Stimulated activated CD4-positive, alpha-beta T cell treated with anti-CD3 and anti-CD28 coated beads, Interleukin-4, amount 100 ng/mL, for 48 hours (primary cell): ENCODE results near the gene RBMS1.
A peak's percentile ranks its signal among the peaks of the same experiment; 100 is the strongest.

Source experiments
- DNase-seq, 2 donors: peaks; one replicate each; pipeline ENCODE4 v3.0.0-alpha.2; 2020; ENCODE audit warnings: low read depth in 2 of 2

RBMS1 gene

GRCh38 chr2:160252278-160252887 is 241.2 kb downstream of the RBMS1 start:
- DNase-seq, result no peak

GRCh38 chr2:160251569-160251968 is 242.0 kb downstream of the RBMS1 start:
- DNase-seq, result no peak

GRCh38 chr2:160249876-160250275 is 243.7 kb downstream of the RBMS1 start:
- no peak for DNase-seq

- no peak for DNase-seq
Observed at GRCh38 chr2:160247296-160248035, 246.1 kb downstream of the RBMS1 start.

GRCh38 chr2:160246356-160246755 is 247.3 kb downstream of the RBMS1 start:
- DNase-seq, result no peak

GRCh38 chr2:160245614-160246155 is 247.9 kb downstream of the RBMS1 start:
- no peak for DNase-seq

GRCh38 chr2:160242893-160243564 is 250.6 kb downstream of the RBMS1 start:
- no peak for DNase-seq

- no peak for DNase-seq
Observed at GRCh38 chr2:160241251-160242137, 252.1 kb downstream of the RBMS1 start.

- no peak for DNase-seq
Observed at GRCh38 chr2:160239436-160239835, 254.2 kb downstream of the RBMS1 start.

GRCh38 chr2:160238392-160238791 is 255.2 kb downstream of the RBMS1 start:
- DNase-seq, result no peak

- no peak for DNase-seq
Observed at GRCh38 chr2:160232905-160233475, 260.6 kb downstream of the RBMS1 start.

GRCh38 chr2:160229591-160229990 is 264.0 kb downstream of the RBMS1 start:
- DNase-seq, result no peak

- DNase-seq, result no peak
Observed at GRCh38 chr2:160228141-160228917, 265.3 kb downstream of the RBMS1 start.

GRCh38 chr2:160227293-160227915 is 266.2 kb downstream of the RBMS1 start:
- DNase-seq, result no peak

GRCh38 chr2:160226367-160226766 is 267.2 kb downstream of the RBMS1 start:
- DNase-seq, result no peak

GRCh38 chr2:160225722-160226121 is 267.9 kb downstream of the RBMS1 start:
- DNase-seq, result no peak

GRCh38 chr2:160224507-160224906 is 269.1 kb downstream of the RBMS1 start:
- no peak for DNase-seq

GRCh38 chr2:160224060-160224459 is 269.5 kb downstream of the RBMS1 start:
- DNase-seq, result peak in 1 of 2 donors; percentile 35

- no peak for DNase-seq
Observed at GRCh38 chr2:160223560-160223959, 270.0 kb downstream of the RBMS1 start.
